Fibroblast of the aortic adventitia (primary cell): ENCODE measurements around the gene CGREF1. TPM values are rescaled to one million over a fixed set of nuclear protein-coding genes. Genes with fewer than 3 reads are reported as not detected.
A peak's percentile ranks its signal among the peaks of the same experiment; 100 is the strongest.

Source experiments
- DNase-seq: peaks from one replicate; pipeline ENCODE4 v3.0.0-alpha.2; 2010; ENCODE audit warnings: low read depth
- H3K4me3 ChIP-seq: 2 replicates; pipeline ENCODE4 v1.5.1; 2011; ENCODE audit warnings: low read depth, mild to moderate bottlenecking, control low read depth, low read length, moderate library complexity
- CTCF ChIP-seq: IDR thresholded peaks from 2 replicates; pipeline ENCODE4 v1.5.1; 2011; ENCODE audit warnings: mild to moderate bottlenecking, low read length, control low read depth, inconsistent platforms; ENCODE audit not compliant: insufficient read depth
- total RNA-seq: library from RNA; depleted of rRNA; stranded (reverse); fragments of >200 nt; gene quantifications from 2 replicates; pipeline ENCODE4 v1.2.3, GENCODE V29; 2012; ENCODE audit warnings: low replicate concordance

Gene CGREF1
- total RNA-seq, 1 donor: 4.7 TPM

GRCh38 chr2:27081984-27082772 lies 36.8 kb downstream of the CGREF1 start:
- no peak overlapping the region for H3K4me3 ChIP-seq
- no peak for DNase-seq
- TF ChIP-seq CTCF: no peak

DNA sequence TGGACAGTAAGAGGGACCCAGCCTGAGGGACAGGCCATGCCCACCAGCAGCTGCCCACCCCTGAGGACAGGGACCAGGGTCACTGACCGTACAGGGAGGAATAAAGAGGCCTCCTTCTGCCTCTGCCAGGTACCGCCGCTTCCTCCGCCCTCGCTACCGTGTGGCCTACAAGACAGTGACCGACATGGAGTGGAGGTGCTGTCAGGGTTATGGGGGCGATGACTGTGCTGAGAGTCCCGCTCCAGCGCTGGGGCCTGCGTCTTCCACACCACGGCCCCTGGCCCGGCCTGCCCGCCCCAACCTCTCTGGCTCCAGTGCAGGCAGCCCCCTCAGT lies 38.4 kb downstream of the CGREF1 start:
- DNase-seq: no peak
- H3K4me3 ChIP-seq: peak overlapping the region; percentile 94

DNA sequence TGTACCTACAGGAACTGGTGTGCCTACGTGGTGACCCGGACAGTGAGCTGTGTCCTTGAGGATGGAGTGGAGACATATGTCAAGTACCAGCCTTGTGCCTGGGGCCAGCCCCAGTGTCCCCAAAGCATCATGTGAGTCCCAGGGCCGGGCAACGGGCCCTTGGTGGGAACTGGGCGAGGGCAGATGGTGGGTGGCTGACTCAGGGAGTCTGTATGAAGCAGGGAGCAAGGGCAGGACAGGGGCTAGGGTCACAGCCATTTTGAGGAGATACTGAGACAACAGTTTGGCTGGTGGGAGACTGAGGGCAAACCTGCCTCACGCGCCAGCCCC lies 38.8 kb downstream of the CGREF1 start:
- H3K4me3 ChIP-seq: peak overlapping the region; percentile 94
- TF ChIP-seq CTCF: no peak
- no peak for DNase-seq

More for the DNA sequence above, 38.4 kb downstream of the CGREF1 start:
- TF ChIP-seq CTCF: no peak

GRCh38 chr2:27079233-27080139 lies 39.4 kb downstream of the CGREF1 start:
- no peak for DNase-seq
- TF ChIP-seq CTCF: no peak
- H3K4me3 ChIP-seq: peak overlapping the region; percentile 94

GRCh38 chr2:27078267-27079194 lies 40.4 kb downstream of the CGREF1 start, which contains the start of gene EMILIN1:
Gene EMILIN1 (plus strand): TSS chr2:27078615. CDS start chr2:27079066, 451 bp downstream.
- H3K4me3 ChIP-seq: peak within 1 kb of the TSS; percentile 94
- DNase-seq: peak; percentile 97
- peak; percentile 30 for TF ChIP-seq CTCF

DNA sequence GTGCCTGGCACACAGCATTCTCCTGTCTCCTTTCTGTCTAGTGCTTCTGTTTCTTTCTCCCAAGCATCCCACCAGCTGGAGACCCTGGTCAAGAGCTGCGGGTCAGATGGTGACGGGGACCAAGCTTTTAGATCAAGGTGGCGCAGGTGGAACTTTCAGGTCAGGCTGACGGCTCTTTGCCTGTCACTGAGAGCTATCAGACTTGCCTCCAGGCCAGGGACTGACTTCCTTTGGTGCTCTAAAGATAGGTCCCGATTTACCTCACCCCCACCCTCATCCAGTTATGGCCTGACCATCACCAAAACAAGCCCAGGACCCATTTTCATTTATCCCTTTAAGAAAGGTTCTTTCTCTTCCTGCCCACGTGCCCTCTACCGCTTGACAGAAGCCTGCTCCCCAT lies 41.7 kb downstream of the CGREF1 start:
- no peak overlapping the region for H3K4me3 ChIP-seq
- no peak for TF ChIP-seq CTCF
- DNase-seq: no peak
